T-cell (primary cell): ENCODE data around the gene SGO2. TPM values are rescaled to one million over a fixed set of nuclear protein-coding genes. Genes with fewer than 3 reads are reported as not detected.
A peak's percentile ranks its signal among the peaks of the same experiment; 100 is the strongest.

Source experiments
- ATAC-seq, 4 experiments: fragments of 200-7000 bp in 3 of 4; fragments of 150-1000 bp in 1 of 4; cut with Tn5 transposase; replicated peaks in 1 of 4; 1 replicate in 3 of 4; 2 replicates in 1 of 4; pipeline ENCODE4 v1.10.0; 2021; ENCODE audit warnings: moderate library complexity in 3 of 4, mild to moderate bottlenecking in 2 of 4, moderate number of reproducible peaks in 1 of 4
- CTCF ChIA-PET, 2 donors: fragments of 300-600 bp; sonication (Branson Sonifier 250); formaldehyde crosslinking; loops; one replicate each; lab custom pipeline; 2022; ENCODE audit warnings: antibody characterized with exemption in 2 of 2; lab: Charles Lee
- POLR2A ChIA-PET, 2 donors: fragments of 300-600 bp; sonication (Branson Sonifier 250); formaldehyde crosslinking; loops; one replicate each; lab custom pipeline; 2022; ENCODE audit warnings: antibody characterized with exemption in 2 of 2; lab: Charles Lee
- DNase-seq, 35 experiments: peaks; one replicate each; pipeline versions ENCODE4 v3.0.0 to v3.0.0-alpha.2; 2013 to 2023
- H3K27ac ChIP-seq: one replicate; pipeline ENCODE4 v1.5.1; 2013; ENCODE audit warnings: low read length
- H3K27me3 ChIP-seq, 2 experiments: replicated peaks in 1 of 2; 1 replicate in 1 of 2; 2 replicates in 1 of 2; pipeline versions ENCODE4 v1.6.1 to v1.7.0; 2013; ENCODE audit warnings: low read length in 1 of 2, mixed read lengths in 1 of 2; ENCODE audit not compliant: control insufficient read depth in 2 of 2, insufficient read depth in 2 of 2; ENCODE audit errors: extremely low read depth in 1 of 2
- H3K36me3 ChIP-seq, 2 donors: 1 replicate in 1 of 2; 2 replicates in 1 of 2; pipeline versions ENCODE4 v1.6.1 to v1.7.0; 2013; ENCODE audit warnings: low read length in 1 of 2; ENCODE audit not compliant: control insufficient read depth in 2 of 2, insufficient read depth in 1 of 2; ENCODE audit errors: extremely low read depth in 1 of 2
- H3K4me1 ChIP-seq, 2 experiments: 1 replicate in 1 of 2; 2 replicates in 1 of 2; pipeline versions ENCODE4 v1.6.1 to v1.7.0; 2013; ENCODE audit warnings: low read length in 2 of 2, mixed read lengths in 1 of 2; ENCODE audit not compliant: insufficient read depth in 2 of 2, control insufficient read depth in 1 of 2; ENCODE audit errors: extremely low read depth in 1 of 2
- H3K4me3 ChIP-seq, 2 donors: 1 replicate in 1 of 2; 2 replicates in 1 of 2; pipeline versions ENCODE4 v1.5.1 to v1.7.0; 2013; ENCODE audit warnings: mild to moderate bottlenecking in 2 of 2, low read length in 1 of 2, moderate library complexity in 1 of 2; ENCODE audit not compliant: control insufficient read depth in 1 of 2; ENCODE audit errors: extremely low read depth in 1 of 2
- H3K9me3 ChIP-seq: 2 replicates; pipeline ENCODE4 v1.7.0; 2013
- H3K27ac Mint-ChIP-seq, 2 donors: one replicate each; pipeline ENCODE4 v1.8.0; 2020 to 2021; ENCODE audit warnings: mild to moderate bottlenecking in 2 of 2, mixed read lengths in 2 of 2
- H3K27me3 Mint-ChIP-seq, 2 donors: one replicate each; pipeline ENCODE4 v1.8.0; 2021 to 2022; ENCODE audit warnings: mixed read lengths in 2 of 2
- H3K36me3 Mint-ChIP-seq: one replicate; pipeline ENCODE4 v1.8.0; 2021; ENCODE audit warnings: mixed read lengths
- H3K4me1 Mint-ChIP-seq, 3 donors: one replicate each; pipeline ENCODE4 v1.8.0; 2020 to 2022; ENCODE audit warnings: mixed read lengths in 3 of 3, mild to moderate bottlenecking in 1 of 3
- H3K4me3 Mint-ChIP-seq, 3 donors: one replicate each; pipeline ENCODE4 v1.8.0; 2020 to 2022; ENCODE audit warnings: mild to moderate bottlenecking in 3 of 3, mixed read lengths in 3 of 3, moderate library complexity in 3 of 3
- H3K9me3 Mint-ChIP-seq, 3 donors: one replicate each; pipeline ENCODE4 v1.8.0; 2020 to 2022; ENCODE audit warnings: mixed read lengths in 3 of 3
- WGBS: methylation state at CpG from one replicate; pipeline ENCODE4 v1.1.5; 2013; ENCODE audit warnings: missing lambda C conversion rate; ENCODE audit not compliant: insufficient coverage; 5-methylcytosine and 5-hydroxymethylcytosine counted together
- total RNA-seq, 35 experiments: library from RNA in 6 of 35; stranded (reverse) in 6 of 35; fragments of 120-200 nt in 1 of 35; gene quantifications; one replicate each; pipeline versions ENCODE4 v1.2.1 to v1.2.4 and lab custom pipeline; 2013 to 2026

The SGO2 gene
- total RNA-seq, 5 donors from 2014 or later (not counting 1 experiment from before 2014, with no cell fraction given), result 1.2 to 4.9 (median 2.8) TPM

GRCh38 chr2:200616193-200616592 lies 90.2 kb downstream of the SGO2 start:
- CTCF ChIA-PET, result no interaction called here
- Mint-ChIP-seq H3K4me3 (no peak overlapping the region), H3K4me1 (peaks cover 0 to 26% (median 11%) of the 10 kb centered on the region in 3 donors), H3K36me3 (no peaks in the 10 kb centered on the region), H3K9me3 (no peaks in the 10 kb centered on the region), H3K27ac (no peak overlapping the region), H3K27me3 (peaks cover 0 to 24% of the 10 kb centered on the region in 2 donors)
- Histone ChIP-seq H3K4me1 (no peaks in the 10 kb centered on the region), H3K27ac (no peak overlapping the region), H3K27me3 (peaks cover 0 to 2% of the 10 kb centered on the region in 2 experiments), H3K9me3 (no peaks in the 10 kb centered on the region), H3K36me3 (no peaks in the 10 kb centered on the region), H3K4me3 (no peak overlapping the region)
- WGBS, result 83% methylated on average over 5 of the region's 5 CpGs
- no peak for ATAC-seq
- no peak for DNase-seq
- POLR2A ChIA-PET, result no interaction called here

DNA sequence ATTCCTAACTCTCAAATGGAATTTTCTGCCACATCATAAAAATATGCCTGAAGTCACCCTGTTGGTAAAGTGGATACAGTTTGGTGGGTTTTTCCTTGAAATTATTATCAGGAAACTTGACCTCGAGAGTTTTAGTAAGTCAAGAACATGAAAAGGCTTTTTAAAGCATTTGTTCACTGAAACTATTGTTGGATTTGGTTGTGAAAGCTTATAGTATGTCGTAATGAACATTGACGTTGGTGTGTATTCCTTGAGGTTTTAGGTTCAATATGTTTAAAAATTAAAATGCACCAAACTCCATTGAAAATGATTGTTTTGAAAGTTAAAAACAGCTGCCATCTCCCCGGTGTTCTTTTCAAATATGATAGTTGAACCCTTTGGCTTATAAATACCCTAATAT lies 90.6 kb downstream of the SGO2 start:
- no peaks in the 10 kb centered on the region for H3K36me3 Mint-ChIP-seq
- H3K27ac ChIP-seq, result no peak overlapping the region
- POLR2A ChIA-PET, result interaction anchor here in 1 of 2 donors (0.6 kb wide), 1 partner anchor 878 kb away, joined by 4 read pairs; no protein-coding TSS in a partner anchor
- no peaks in the 10 kb centered on the region for H3K9me3 ChIP-seq
- H3K4me3 ChIP-seq, result no peak overlapping the region
- no peaks in the 10 kb centered on the region for H3K4me1 ChIP-seq
- no peaks in the 10 kb centered on the region for H3K9me3 Mint-ChIP-seq
- no peaks in the 10 kb centered on the region for H3K36me3 ChIP-seq
- H3K27me3 ChIP-seq, result peaks cover 0 to 2% of the 10 kb centered on the region in 2 experiments
- DNase-seq, result no peak
- CTCF ChIA-PET, result interaction anchor here (0.7 kb wide), 2 partner anchors 87 to 202 kb away, joined by 5 to 6 read pairs; no protein-coding TSS in a partner anchor
- peaks cover 0 to 24% of the 10 kb centered on the region in 2 donors for H3K27me3 Mint-ChIP-seq
- no peak for ATAC-seq
- H3K4me1 Mint-ChIP-seq, result peaks cover 0 to 26% (median 11%) of the 10 kb centered on the region in 3 donors
- no peak overlapping the region for H3K4me3 Mint-ChIP-seq
- no peak overlapping the region for H3K27ac Mint-ChIP-seq
- WGBS, result no CpG with 5 or more reads among the region's 4 CpGs

DNA sequence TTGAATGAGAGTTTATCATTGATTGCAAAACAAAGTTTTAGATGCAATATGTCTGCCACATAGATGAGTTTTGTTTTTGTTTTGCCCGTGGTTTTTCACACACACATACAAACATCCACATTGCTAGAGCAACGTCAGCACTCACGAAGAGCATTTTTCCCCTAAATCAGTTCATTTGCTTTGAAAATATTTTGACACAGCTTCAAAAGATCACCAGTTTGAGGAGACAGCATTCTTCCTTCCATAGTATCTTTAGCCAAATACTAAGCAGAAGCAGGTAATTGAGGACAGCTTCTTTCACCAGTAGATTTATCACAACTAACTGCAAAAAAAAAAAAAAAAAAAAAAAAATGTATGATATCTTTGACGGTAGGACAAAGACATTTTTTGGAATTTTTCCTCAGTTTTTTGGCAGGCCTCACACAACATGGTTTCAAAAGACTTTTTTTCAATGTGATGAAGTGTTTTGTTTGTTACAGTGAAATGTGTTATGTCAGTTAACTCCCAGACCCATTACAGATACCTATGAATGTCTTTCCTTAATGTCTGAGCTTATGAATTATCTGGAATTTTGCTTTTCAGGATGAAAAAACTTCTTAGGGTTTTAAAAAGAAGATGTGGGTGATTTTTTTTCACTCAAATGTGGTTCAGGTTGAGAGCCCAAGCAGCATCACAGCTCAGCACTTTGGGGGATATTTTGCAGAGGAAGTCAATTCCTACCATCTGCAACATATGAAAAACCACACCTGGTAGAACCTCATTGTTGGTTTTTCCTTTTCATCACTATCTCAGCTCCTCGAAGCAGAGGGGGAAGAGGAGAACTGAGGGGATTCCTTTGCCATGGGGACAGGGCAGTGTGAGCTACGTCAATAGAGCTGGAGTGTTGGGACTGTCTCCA lies 91.4 kb downstream of the SGO2 start:
- no peaks in the 10 kb centered on the region for H3K9me3 Mint-ChIP-seq

GRCh38 chr2:200618054-200618419 lies 92.0 kb downstream of the SGO2 start:
- no peaks in the 10 kb centered on the region for H3K36me3 Mint-ChIP-seq
- ChIA-PET POLR2A (no interaction called here), CTCF (no interaction called here)
- Histone ChIP-seq H3K27ac (no peak overlapping the region), H3K36me3 (no peaks in the 10 kb centered on the region), H3K9me3 (no peaks in the 10 kb centered on the region), H3K4me3 (no peak overlapping the region), H3K27me3 (peaks cover 0 to 2% of the 10 kb centered on the region in 2 experiments), H3K4me1 (no peaks in the 10 kb centered on the region)
- 40% methylated on average over 1 of the region's 3 CpGs for WGBS
- no peak overlapping the region for H3K4me3 Mint-ChIP-seq
- peaks cover 0 to 26% (median 11%) of the 10 kb centered on the region in 3 donors for H3K4me1 Mint-ChIP-seq
- ATAC-seq (no peak), DNase-seq (no peak)
- H3K9me3 Mint-ChIP-seq, result no peaks in the 10 kb centered on the region
- H3K27me3 Mint-ChIP-seq, result peaks cover 0 to 26% of the 10 kb centered on the region in 2 donors
- H3K27ac Mint-ChIP-seq, result no peak overlapping the region

More for the DNA sequence above, 91.4 kb downstream of the SGO2 start:
- Histone ChIP-seq H3K27ac (no peak overlapping the region), H3K4me1 (no peaks in the 10 kb centered on the region), H3K36me3 (no peaks in the 10 kb centered on the region), H3K4me3 (no peak overlapping the region), H3K27me3 (peaks cover 0 to 2% of the 10 kb centered on the region in 2 experiments), H3K9me3 (no peaks in the 10 kb centered on the region)
- ChIA-PET POLR2A (interaction anchor here in 1 of 2 donors (0.6 kb wide), 1 partner anchor 878 kb away, joined by 4 read pairs; no protein-coding TSS in a partner anchor), CTCF (interaction anchor here (0.7 kb wide), 2 partner anchors 86 to 202 kb away, joined by 5 to 6 read pairs; no protein-coding TSS in a partner anchor)
- WGBS, result 53% methylated on average over 2 of the region's 6 CpGs
- no peak overlapping the region for H3K27ac Mint-ChIP-seq
- peaks cover 0 to 26% (median 11%) of the 10 kb centered on the region in 3 donors for H3K4me1 Mint-ChIP-seq
- DNase-seq (no peak), ATAC-seq (no peak)
- H3K36me3 Mint-ChIP-seq, result no peaks in the 10 kb centered on the region
- peaks cover 0 to 22% of the 10 kb centered on the region in 2 donors for H3K27me3 Mint-ChIP-seq
- H3K4me3 Mint-ChIP-seq, result no peak overlapping the region

DNA sequence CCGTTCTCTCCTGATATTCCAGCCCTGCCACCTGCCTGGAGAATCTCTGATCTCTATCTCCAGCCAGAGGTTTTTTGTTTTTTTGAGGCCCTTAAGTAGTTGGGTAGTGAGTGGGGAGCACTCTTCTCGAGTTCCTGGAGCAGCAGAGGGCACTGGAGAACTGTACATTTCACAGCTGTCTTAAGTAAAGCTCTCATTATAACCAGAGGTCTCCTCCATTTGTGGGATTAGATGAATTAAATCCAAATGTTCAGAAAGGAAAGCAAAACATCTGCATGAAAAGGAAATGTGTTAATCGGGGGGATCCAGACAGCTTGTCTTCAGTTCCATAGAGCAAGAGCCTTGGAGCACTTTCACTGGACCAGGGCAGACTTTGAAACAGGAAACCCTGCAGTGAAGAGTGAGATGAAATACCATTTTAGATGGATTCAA lies 92.6 kb downstream of the SGO2 start:
- peak in 1 of 35 experiments; percentile 5 for DNase-seq
- no peak overlapping the region for H3K4me3 ChIP-seq
- Mint-ChIP-seq H3K4me3 (no peak overlapping the region), H3K36me3 (no peaks in the 10 kb centered on the region), H3K27me3 (peaks cover 5 to 27% of the 10 kb centered on the region in 2 donors), H3K27ac (no peak overlapping the region), H3K9me3 (no peaks in the 10 kb centered on the region), H3K4me1 (peaks cover 0 to 26% (median 11%) of the 10 kb centered on the region in 3 donors)
- H3K27me3 ChIP-seq, result peaks cover 0 to 2% of the 10 kb centered on the region in 2 experiments
- H3K27ac ChIP-seq, result no peak overlapping the region
- ChIA-PET POLR2A (no interaction called here), CTCF (no interaction called here)
- no CpG with 5 or more reads among the region's 3 CpGs for WGBS
- H3K36me3 ChIP-seq, result no peaks in the 10 kb centered on the region
- no peak for ATAC-seq
- no peaks in the 10 kb centered on the region for H3K4me1 ChIP-seq
- H3K9me3 ChIP-seq, result no peaks in the 10 kb centered on the region

DNA sequence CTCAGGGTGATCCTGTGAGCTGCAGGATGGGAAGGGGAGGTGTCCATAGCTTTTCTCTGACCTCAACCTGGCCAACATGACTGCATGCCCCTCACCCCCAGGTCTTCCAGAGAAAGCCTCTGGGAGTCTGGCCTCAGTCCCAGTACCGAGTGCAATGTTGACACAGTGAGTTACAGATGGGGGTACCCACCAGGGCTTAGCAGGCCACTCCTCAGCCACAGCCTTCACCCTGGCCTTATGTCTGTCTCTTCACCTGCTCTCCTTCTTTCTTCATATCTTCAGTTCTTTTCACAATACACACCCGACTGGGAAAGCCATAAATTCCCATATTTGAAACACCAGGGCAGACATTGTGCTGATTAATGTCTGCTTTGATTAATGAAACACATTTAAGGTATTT lies 93.3 kb downstream of the SGO2 start:
- Mint-ChIP-seq H3K9me3 (no peaks in the 10 kb centered on the region), H3K4me1 (peaks cover 0 to 26% (median 11%) of the 10 kb centered on the region in 3 donors), H3K27me3 (peaks cover 5 to 23% of the 10 kb centered on the region in 2 donors), H3K27ac (no peak overlapping the region), H3K4me3 (no peak overlapping the region), H3K36me3 (no peaks in the 10 kb centered on the region)
- ChIA-PET CTCF (no interaction called here), POLR2A (no interaction called here)
- DNase-seq (no peak), ATAC-seq (no peak)
- no peaks in the 10 kb centered on the region for H3K36me3 ChIP-seq
- no peaks in the 10 kb centered on the region for H3K4me1 ChIP-seq
- no peak overlapping the region for H3K27ac ChIP-seq
- no peak overlapping the region for H3K4me3 ChIP-seq
- H3K9me3 ChIP-seq, result no peaks in the 10 kb centered on the region
- 88% methylated on average over 1 of the region's 2 CpGs for WGBS
- H3K27me3 ChIP-seq, result peaks cover 0 to 2% of the 10 kb centered on the region in 2 experiments
